Measurements from ENCODE around the gene PLD6.

PLD6 gene

GRCh38 chr17:17232303-17232621, 26.1 kb upstream of the PLD6 start:
- TF ChIP-seq CTCF (IDR thresholded peaks at IDR 0.05; ENCODE audit: borderline replicate concordance, insufficient read depth, low read depth, low read length), result no peak
- no peak overlapping the region for H3K4me3 ChIP-seq (ENCODE audit: low read depth, low read length)

- no peak for TF ChIP-seq CTCF (IDR thresholded peaks at IDR 0.05; ENCODE audit: borderline replicate concordance, insufficient read depth, low read depth, low read length)
- H3K4me3 ChIP-seq (ENCODE audit: low read depth, low read length), result no peak overlapping the region
Measured at GRCh38 chr17:17231621-17232302, 25.6 kb upstream of the PLD6 start.

GRCh38 chr17:17229416-17230384, 23.6 kb upstream of the PLD6 start:
- H3K4me3 ChIP-seq (ENCODE audit: low read depth, low read length), result no peak overlapping the region
- TF ChIP-seq CTCF (IDR thresholded peaks at IDR 0.05; ENCODE audit: borderline replicate concordance, insufficient read depth, low read depth, low read length), result no peak

- no peak overlapping the region for H3K4me3 ChIP-seq (ENCODE audit: low read depth, low read length)
- no peak for TF ChIP-seq CTCF (IDR thresholded peaks at IDR 0.05; ENCODE audit: borderline replicate concordance, insufficient read depth, low read depth, low read length)
Measured at GRCh38 chr17:17228521-17229279, 22.6 kb upstream of the PLD6 start.

GRCh38 chr17:17227608-17228520, 21.7 kb upstream of the PLD6 start:
- no peak for TF ChIP-seq CTCF (IDR thresholded peaks at IDR 0.05; ENCODE audit: borderline replicate concordance, insufficient read depth, low read depth, low read length)
- H3K4me3 ChIP-seq (ENCODE audit: low read depth, low read length), result no peak overlapping the region

All from GM12875 (cell line).